ENCODE results near the gene RFXANK.

DNA sequence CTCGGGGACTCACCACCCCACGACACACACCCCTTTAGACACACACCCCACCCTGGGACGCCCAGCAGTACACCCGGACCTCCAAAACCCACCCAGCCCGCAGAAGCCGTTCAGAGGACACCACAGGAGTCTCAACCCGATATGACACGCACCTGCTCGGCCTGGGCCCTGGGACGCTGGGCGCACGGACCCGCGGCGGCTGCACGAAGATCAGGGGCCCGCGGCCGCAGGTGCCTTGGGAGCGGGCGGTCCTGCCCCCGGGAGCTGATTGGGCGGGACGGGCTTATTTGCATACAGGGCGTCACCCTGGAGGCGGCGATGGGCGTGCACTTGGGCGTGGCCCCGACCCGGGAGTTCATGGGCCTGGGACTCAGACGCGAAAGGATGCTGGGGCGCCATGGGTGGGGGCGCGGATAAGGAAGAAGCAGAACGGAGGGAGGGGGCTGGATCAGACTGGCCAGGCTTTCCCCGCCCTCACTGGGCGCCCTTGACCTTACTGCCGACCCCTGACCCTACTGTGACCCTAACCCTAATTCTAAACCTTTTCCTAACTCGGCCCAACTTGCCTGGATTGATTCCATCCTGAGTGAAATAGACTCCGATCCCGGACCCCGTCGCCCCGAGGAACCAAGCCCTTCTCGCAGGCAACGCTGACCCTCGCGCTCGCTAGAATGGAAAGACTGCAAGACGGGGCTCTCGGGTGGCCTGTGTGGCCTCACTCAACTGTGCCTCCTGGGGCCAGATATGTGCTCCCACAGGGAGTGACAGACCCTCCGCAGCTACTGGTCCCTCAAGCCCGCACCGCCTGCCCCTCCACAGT lies 21.8 kb upstream of the RFXANK start, which contains the start of gene MEF2B:
- TF ChIP-seq, protein P1, sequence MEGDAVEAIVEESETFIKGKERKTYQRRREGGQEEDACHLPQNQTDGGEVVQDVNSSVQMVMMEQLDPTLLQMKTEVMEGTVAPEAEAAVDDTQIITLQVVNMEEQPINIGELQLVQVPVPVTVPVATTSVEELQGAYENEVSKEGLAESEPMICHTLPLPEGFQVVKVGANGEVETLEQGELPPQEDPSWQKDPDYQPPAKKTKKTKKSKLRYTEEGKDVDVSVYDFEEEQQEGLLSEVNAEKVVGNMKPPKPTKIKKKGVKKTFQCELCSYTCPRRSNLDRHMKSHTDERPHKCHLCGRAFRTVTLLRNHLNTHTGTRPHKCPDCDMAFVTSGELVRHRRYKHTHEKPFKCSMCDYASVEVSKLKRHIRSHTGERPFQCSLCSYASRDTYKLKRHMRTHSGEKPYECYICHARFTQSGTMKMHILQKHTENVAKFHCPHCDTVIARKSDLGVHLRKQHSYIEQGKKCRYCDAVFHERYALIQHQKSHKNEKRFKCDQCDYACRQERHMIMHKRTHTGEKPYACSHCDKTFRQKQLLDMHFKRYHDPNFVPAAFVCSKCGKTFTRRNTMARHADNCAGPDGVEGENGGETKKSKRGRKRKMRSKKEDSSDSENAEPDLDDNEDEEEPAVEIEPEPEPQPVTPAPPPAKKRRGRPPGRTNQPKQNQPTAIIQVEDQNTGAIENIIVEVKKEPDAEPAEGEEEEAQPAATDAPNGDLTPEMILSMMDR (IDR thresholded peaks at IDR 0.05; ENCODE audit: low read depth, low read length), result no peak
- no peak for TF ChIP-seq EZH2phosphoT487 (IDR thresholded peaks at IDR 0.05; ENCODE audit: low read depth)

Measured in OCI-LY3 (cell line).